Muscle layer of colon (tissue), 2 donors: ENCODE measurements around the gene XXYLT1.
"Not testable (repeated sequence)": the region's sequence is repeated elsewhere in the genome, so short reads cannot be mapped to it uniquely, and the experiment has no call there.

Source experiments
- H3K27ac ChIP-seq: one replicate; pipeline ENCODE4 v1.7.0; 2013; ENCODE audit warnings: low read depth, mild to moderate bottlenecking, low read length, moderate library complexity
- H3K27me3 ChIP-seq, 2 donors: one replicate each; pipeline ENCODE4 v1.7.0; 2013; ENCODE audit warnings: low read length in 2 of 2, mild to moderate bottlenecking in 2 of 2; ENCODE audit not compliant: insufficient read depth in 2 of 2, control insufficient read depth in 1 of 2
- H3K36me3 ChIP-seq: one replicate; pipeline ENCODE4 v1.7.0; 2013; ENCODE audit warnings: mild to moderate bottlenecking, low read length; ENCODE audit not compliant: insufficient read depth
- H3K4me1 ChIP-seq: one replicate; pipeline ENCODE4 v1.7.0; 2013; ENCODE audit warnings: mild to moderate bottlenecking, low read length; ENCODE audit not compliant: insufficient read depth
- H3K4me3 ChIP-seq, 2 donors: one replicate each; pipeline ENCODE4 v1.7.0; 2013; ENCODE audit warnings: low read length in 2 of 2, low read depth in 1 of 2, mild to moderate bottlenecking in 1 of 2, moderate library complexity in 1 of 2
- H3K9ac ChIP-seq: one replicate; pipeline ENCODE4 v1.7.0; 2013; ENCODE audit warnings: low read length
- H3K9me3 ChIP-seq: one replicate; pipeline ENCODE4 v1.7.0; 2013; ENCODE audit warnings: mild to moderate bottlenecking, low read length
- donor health status: abdominal sarcoma.
- donor health status: Adenocarcinoma of cecum.

XXYLT1 gene

DNA sequence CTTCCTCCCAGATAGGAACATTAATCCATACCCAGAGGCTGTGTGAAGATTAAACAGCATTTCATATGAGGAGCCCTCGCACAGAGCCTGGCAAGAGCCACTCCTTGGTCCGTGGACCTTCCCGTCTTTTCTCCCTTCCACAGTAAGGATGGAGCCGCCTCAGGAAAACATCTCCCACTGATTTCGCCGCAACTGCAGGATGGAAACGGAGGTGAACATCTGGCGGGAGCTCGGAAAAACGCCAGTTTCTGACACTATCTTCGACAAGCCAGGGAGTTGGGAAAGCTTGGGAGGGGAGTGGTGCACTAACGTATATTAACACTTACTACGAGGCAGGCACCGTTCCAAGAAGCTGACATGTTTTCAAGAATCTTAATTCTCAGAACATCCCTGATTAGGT lies 157.9 kb downstream of the XXYLT1 start:
- peaks cover 8% of the 10 kb centered on the region for H3K36me3 ChIP-seq
- peaks cover 13% of the 10 kb centered on the region for H3K4me1 ChIP-seq
- no peaks in the 10 kb centered on the region for H3K9me3 ChIP-seq
- H3K27me3 ChIP-seq: no peaks in the 10 kb centered on the region
- H3K9ac ChIP-seq: no peak overlapping the region
- H3K27ac ChIP-seq: no peak overlapping the region
- H3K4me3 ChIP-seq: no peak overlapping the region

DNA sequence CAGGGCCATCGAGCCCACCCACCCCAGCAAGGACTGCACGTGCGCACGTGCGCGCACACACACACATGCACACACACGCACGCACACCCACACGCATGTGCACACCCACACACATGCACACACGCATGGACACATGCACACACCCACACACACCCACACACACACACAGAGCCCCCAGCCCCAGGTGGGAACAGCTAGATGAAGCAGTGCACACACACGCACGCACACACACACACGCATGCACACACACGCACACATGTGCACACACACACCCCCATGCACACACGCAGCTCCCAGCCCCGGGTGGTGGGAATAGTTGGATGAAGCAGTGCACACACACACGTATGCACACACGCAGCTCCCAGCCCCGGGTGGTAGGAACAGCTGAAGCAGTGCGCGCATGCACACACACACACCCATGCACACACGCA lies 158.6 kb downstream of the XXYLT1 start:
- H3K27ac ChIP-seq: no peak overlapping the region
- peaks cover 8% of the 10 kb centered on the region for H3K36me3 ChIP-seq
- no peak overlapping the region for H3K4me3 ChIP-seq
- H3K9ac ChIP-seq: no peak overlapping the region
- no peaks in the 10 kb centered on the region for H3K27me3 ChIP-seq
- no peaks in the 10 kb centered on the region for H3K9me3 ChIP-seq
- peaks cover 13% of the 10 kb centered on the region for H3K4me1 ChIP-seq

DNA sequence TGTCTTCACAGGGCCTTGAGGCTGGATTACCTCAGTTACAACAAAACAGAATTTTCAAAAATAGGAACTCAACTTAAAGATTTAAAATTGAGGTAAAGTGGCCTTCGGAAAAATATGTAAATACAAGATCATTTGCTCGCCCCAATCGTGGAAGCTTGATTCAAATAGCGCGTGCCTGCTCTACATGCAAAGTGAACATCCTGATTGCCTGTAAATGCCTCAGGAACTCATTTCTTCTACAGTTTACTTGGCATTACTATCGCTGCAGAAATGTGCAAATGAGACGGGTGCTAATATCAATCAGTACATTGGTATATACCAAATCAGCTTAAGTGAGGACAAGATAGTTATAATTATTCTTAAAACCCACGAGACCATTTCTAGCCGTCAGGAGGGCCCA lies 159.2 kb downstream of the XXYLT1 start:
- Histone ChIP-seq H3K27ac (no peak overlapping the region), H3K4me3 (no peak overlapping the region), H3K4me1 (peaks cover 14% of the 10 kb centered on the region), H3K9ac (no peak overlapping the region), H3K36me3 (peaks cover 8% of the 10 kb centered on the region), H3K27me3 (no peaks in the 10 kb centered on the region), H3K9me3 (no peaks in the 10 kb centered on the region)

DNA sequence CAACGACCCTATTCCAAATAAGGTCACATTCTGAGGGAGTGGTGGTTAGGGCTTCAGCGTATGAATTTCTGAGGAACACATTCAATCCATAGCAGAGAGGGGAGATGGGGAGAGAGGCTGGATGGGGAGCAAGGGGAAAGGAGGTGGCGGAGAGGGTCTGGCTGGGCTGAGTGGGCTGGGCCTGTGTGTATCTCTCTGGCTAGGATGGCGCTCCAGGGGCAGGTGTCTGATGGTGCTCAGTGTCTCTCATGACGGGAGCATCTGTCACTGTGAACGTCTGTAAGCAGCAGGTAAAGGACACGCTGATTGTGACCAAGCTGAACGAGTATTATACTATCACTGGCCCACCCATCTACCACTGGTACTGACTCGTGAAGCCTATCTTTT lies 159.6 kb downstream of the XXYLT1 start:
- Histone ChIP-seq H3K9ac (no peak overlapping the region), H3K27me3 (no peaks in the 10 kb centered on the region), H3K4me3 (no peak overlapping the region), H3K4me1 (peaks cover 18% of the 10 kb centered on the region), H3K36me3 (peaks cover 8% of the 10 kb centered on the region), H3K9me3 (no peaks in the 10 kb centered on the region), H3K27ac (no peak overlapping the region)

DNA sequence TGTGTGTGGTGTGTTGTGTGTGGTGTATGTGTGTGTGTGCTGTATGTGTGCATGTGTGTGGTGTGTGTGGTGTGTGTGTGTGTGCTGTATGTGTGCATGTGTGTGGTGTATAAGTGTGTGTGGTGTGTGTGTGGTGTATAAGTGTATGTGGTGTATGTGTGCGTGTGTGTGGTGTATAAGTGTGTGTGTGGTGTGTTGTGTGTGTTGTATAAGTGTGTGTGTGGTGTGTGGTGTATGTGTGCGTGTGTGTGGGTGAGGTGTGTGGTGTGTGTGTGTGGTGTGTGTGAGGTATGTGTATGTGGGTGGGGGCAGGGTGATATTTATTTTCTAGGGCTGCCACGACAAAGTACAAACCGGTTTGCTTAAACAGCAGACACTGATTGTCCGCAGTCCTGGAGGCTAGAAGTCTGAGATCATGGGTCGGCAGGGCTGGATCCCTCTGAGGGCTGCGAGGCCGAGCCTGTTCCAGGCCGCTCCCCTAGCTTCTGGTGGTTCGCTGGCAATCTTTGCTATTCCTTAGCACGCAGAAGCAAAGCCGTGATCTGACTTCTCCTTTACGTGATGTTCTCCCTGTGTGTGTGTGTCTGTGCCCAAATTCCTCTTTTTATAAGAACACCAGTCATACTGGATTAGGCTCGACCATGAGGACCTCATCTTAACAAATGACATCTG lies 160.2 kb downstream of the XXYLT1 start:
- H3K9ac ChIP-seq: no peak overlapping the region
- H3K4me3 ChIP-seq: no peak overlapping the region
- H3K36me3 ChIP-seq: peaks cover 8% of the 10 kb centered on the region
- no peaks in the 10 kb centered on the region for H3K27me3 ChIP-seq
- no peak overlapping the region for H3K27ac ChIP-seq
- H3K9me3 ChIP-seq: no peaks in the 10 kb centered on the region
- H3K4me1 ChIP-seq: peaks cover 22% of the 10 kb centered on the region

DNA sequence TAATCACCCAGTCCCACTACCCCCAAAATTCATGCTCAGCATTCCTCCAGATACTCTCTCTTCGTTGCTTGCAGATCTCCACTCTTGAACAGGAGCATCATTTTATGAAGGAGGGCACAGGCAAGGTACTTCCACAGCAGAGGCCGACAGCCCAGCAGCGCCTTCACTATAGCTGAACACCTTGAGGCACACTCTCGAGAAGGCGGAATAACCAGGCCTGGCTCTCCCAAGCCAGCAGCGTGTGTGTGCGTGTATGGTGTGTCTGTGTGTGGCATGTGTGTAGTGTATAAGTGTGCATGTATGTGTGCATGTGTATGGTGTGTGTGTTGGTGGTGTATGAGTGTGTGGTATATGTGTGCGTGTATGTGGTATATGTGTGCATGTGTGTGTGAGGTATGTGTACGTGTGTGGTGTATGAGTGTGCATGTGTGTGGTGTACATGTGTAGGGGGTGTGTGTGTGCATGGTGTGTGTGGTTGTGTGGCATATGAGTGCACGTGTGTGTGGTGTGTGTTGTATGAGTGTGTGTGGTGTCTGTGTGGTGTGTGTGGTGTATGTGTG lies 161.8 kb downstream of the XXYLT1 start:
- H3K9me3 ChIP-seq: no peaks in the 10 kb centered on the region
- peaks cover 8% of the 10 kb centered on the region for H3K36me3 ChIP-seq
- H3K27ac ChIP-seq: no peak overlapping the region
- H3K4me3 ChIP-seq: no peak overlapping the region
- H3K4me1 ChIP-seq: peaks cover 22% of the 10 kb centered on the region
- H3K27me3 ChIP-seq: no peaks in the 10 kb centered on the region
- no peak overlapping the region for H3K9ac ChIP-seq

DNA sequence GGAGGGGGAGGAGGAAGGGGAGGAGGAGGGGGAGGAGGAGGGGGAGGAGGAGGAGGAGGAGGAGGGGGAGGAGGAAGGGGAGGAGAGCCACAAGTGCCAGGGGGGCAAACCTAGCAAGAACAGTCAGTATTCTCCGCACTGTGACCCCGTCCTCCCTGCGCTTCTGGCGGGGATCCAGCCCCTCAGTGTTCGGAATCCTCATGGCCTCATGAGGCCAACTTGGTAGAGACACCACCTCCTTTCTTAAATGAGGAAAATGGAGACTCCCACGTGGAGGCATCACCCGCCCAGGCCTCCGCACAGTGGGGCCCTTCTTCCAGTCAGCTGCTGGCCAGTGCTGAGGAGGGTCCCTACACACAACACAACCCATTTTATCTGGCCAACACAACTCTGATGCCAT lies 163.4 kb downstream of the XXYLT1 start:
- no peak overlapping the region for H3K9ac ChIP-seq
- no peaks in the 10 kb centered on the region for H3K9me3 ChIP-seq
- no peaks in the 10 kb centered on the region for H3K27me3 ChIP-seq
- H3K4me3 ChIP-seq: no peak overlapping the region
- H3K4me1 ChIP-seq: peaks cover 26% of the 10 kb centered on the region
- peaks cover 8% of the 10 kb centered on the region for H3K36me3 ChIP-seq
- no peak overlapping the region for H3K27ac ChIP-seq

DNA sequence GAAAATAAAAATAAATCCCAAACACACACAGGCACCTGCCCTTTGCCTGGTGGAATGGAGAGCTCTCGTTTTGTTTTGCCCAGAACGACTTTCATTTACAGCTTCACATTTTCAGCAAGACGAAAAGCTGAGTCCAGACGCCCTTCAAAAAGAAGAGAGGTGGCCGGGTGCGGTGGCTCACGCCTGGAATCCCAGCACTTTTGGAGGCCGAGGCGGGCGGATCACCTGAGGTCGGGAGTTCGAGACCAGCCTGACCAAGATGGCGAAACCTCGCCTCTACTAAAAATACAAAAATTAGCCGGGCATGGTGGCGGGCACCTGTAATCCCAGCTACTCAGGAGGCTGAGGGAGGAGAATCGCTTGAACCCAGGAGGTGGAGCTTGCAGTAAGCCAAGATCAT lies 163.9 kb downstream of the XXYLT1 start:
- H3K9me3 ChIP-seq, H3K36me3 ChIP-seq: not testable (repeated sequence)
- H3K4me1 ChIP-seq: peaks cover 26% of the 10 kb centered on the region

DNA sequence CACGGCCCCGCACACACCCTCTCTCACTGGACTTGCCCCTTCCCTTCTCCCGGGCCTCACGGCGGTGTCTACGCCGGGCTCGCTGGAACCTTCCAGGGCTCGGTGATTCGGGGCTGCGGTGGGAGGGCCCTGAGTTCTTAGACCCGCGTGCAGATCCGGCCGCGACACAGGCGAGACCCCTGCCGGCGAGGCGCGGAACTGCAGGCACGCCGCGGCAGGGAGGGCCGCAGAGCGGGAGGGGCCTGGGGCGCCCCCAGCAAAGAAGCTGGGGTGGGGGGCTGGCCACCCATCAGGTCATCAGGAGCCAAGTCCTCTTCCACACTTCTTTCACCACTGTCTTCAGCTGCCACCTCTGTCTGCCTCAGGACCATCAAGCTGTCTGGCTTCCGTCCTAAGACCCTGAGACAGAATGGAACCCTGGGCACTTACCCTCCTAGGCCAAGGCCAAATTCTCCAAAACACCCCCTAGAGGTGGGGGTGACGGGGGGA lies 164.5 kb downstream of the XXYLT1 start:
- no peaks in the 10 kb centered on the region for H3K27me3 ChIP-seq
- peaks cover 8% of the 10 kb centered on the region for H3K36me3 ChIP-seq
- H3K9me3 ChIP-seq: no peaks in the 10 kb centered on the region
- no peak overlapping the region for H3K27ac ChIP-seq
- H3K9ac ChIP-seq: no peak overlapping the region
- H3K4me1 ChIP-seq: peaks cover 25% of the 10 kb centered on the region
- H3K4me3 ChIP-seq: peak overlapping the region; percentile 16 to 31

More for the DNA sequence above, 163.9 kb downstream of the XXYLT1 start:
- H3K27ac ChIP-seq, H3K4me3 ChIP-seq, H3K9ac ChIP-seq, H3K27me3 ChIP-seq: not testable (repeated sequence)

DNA sequence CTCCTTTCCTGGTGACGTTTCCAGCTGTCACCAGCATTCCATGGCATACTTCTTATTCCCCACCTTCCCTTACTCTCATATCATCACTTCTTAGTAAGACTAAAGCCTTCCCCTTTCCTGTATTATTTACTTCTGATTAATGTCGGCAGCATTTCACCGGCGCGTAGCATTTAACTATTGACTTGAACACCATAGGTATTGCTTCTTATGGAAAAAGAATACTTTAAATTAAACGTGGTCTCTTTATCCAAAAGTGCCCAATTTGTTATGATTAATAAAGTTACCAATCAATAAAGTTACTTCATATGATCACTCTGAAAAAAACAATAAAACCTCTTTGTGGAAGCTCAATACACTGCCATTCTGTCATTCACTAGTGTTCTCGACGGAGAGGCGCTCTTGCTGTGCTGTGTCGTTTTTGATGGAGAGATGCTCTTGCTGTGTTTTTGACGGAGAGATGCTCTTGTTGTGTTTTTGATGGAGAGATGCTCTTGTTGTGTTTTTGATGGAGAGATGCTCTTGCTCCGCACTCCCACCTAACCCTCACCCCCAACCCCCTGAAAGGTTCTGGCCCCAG lies 165.0 kb downstream of the XXYLT1 start:
- Histone ChIP-seq H3K27ac (no peak overlapping the region), H3K4me3 (peak overlapping the region; percentile 16 to 31), H3K9me3 (no peaks in the 10 kb centered on the region), H3K36me3 (peaks cover 8% of the 10 kb centered on the region), H3K4me1 (peaks cover 19% of the 10 kb centered on the region), H3K9ac (no peak overlapping the region), H3K27me3 (no peaks in the 10 kb centered on the region)

DNA sequence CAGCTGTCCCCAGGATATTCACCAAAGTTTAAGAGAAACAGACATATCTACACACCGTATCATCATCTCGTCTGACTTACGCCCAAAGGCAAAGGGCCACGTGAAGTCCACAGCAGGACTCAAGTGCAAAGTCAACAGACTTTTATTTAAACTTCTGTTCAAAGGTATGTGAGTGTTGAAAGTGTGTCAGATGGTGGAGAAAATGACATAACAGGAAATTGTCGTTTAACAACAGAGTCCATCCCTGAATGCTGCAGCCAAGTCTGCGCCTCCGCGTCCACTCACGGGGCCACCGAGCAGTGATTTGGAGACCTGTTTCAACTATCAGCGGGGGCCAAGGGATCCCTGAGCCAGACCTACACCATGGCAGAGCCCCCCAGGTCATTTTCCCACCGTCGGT lies 165.6 kb downstream of the XXYLT1 start:
- Histone ChIP-seq H3K36me3 (peaks cover 8% of the 10 kb centered on the region), H3K9ac (no peak overlapping the region), H3K27ac (no peak overlapping the region), H3K4me3 (no peak overlapping the region), H3K27me3 (no peaks in the 10 kb centered on the region), H3K9me3 (no peaks in the 10 kb centered on the region), H3K4me1 (peaks cover 14% of the 10 kb centered on the region)

DNA sequence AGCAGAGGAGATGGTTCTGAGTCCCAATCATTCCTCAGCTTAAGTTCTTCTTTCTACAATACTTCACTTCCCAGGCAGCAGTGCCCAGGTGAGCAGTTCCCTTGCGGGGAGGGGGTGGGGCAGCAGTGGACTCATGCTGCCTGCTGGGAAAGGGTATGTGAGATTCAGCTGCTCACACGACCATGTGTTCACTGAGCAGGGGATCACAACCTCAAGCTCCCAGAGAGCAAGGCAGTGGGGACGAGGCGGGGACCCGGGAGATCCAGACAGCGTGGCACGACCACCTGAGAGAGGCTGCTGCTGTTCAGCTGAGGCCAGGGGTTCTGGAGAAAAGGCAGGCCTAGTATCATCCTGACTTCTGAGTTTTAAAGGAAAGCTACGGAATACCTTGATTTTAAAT lies 166.6 kb downstream of the XXYLT1 start:
- peaks cover 4% of the 10 kb centered on the region for H3K36me3 ChIP-seq
- H3K9me3 ChIP-seq: no peaks in the 10 kb centered on the region
- no peak overlapping the region for H3K9ac ChIP-seq
- H3K4me3 ChIP-seq: no peak overlapping the region
- H3K4me1 ChIP-seq: peaks cover 13% of the 10 kb centered on the region
- no peaks in the 10 kb centered on the region for H3K27me3 ChIP-seq
- no peak overlapping the region for H3K27ac ChIP-seq
